MCF 10A (cell line): Measurements from ENCODE around the gene MGAT4A. TPM values are rescaled to one million over a fixed set of nuclear protein-coding genes. Genes with fewer than 3 reads are reported as not detected.

Experiments
- BruUV-seq: library from RNA; stranded (reverse); fragments of 400-500 nt; replicated peaks from 2 replicates; lab custom pipeline; 2021; lab: Mats Ljungman, UMichigan
- CTCF ChIA-PET: fragments of 300-600 bp; sonication (Branson Sonifier 250); formaldehyde crosslinking; extraction: SDS; loops from one replicate; lab custom pipeline; 2021; ENCODE audit warnings: antibody characterized with exemption, inconsistent platforms; lab: Yijun Ruan, JAX
- POLR2A ChIA-PET: fragments of 300-600, 350-650 bp; sonication (Branson Sonifier 250); formaldehyde crosslinking; extraction: SDS; loops from one replicate; lab custom pipeline; 2020; ENCODE audit warnings: antibody characterized with exemption, inconsistent platforms; lab: Yijun Ruan, JAX
- DNase-seq: peaks from one replicate; pipeline ENCODE4 v3.0.0-alpha.2; 2018; ENCODE audit not compliant: unreplicated experiment
- H3K27ac Mint-ChIP-seq: one replicate; pipeline ENCODE4 v1.8.0; 2022; ENCODE audit warnings: mild to moderate bottlenecking, low read depth, mixed read lengths; ENCODE audit not compliant: unreplicated experiment
- H3K27me3 Mint-ChIP-seq: one replicate; pipeline ENCODE4 v1.8.0; 2022; ENCODE audit warnings: mixed read lengths; ENCODE audit not compliant: insufficient read depth, unreplicated experiment
- H3K36me3 Mint-ChIP-seq: one replicate; pipeline ENCODE4 v1.8.0; 2022; ENCODE audit warnings: mild to moderate bottlenecking, moderate library complexity, mixed read lengths; ENCODE audit not compliant: insufficient read depth, unreplicated experiment
- H3K4me1 Mint-ChIP-seq: one replicate; pipeline ENCODE4 v1.8.0; 2022; ENCODE audit warnings: mixed read lengths; ENCODE audit not compliant: insufficient read depth, unreplicated experiment
- H3K4me3 Mint-ChIP-seq: one replicate; pipeline ENCODE4 v1.8.0; 2022; ENCODE audit warnings: mild to moderate bottlenecking, moderate library complexity, mixed read lengths; ENCODE audit not compliant: unreplicated experiment
- H3K9me3 Mint-ChIP-seq: one replicate; pipeline ENCODE4 v1.8.0; 2022; ENCODE audit warnings: mixed read lengths; ENCODE audit not compliant: unreplicated experiment
- intact Hi-C: fragments of 100-400 bp; cut with micrococcal nuclease; formaldehyde crosslinking; loops from 2 replicates; pipeline ENCODE4 v1.14.1; 2022
- total RNA-seq: library from RNA; stranded (reverse); gene quantifications from 2 replicates; pipeline ENCODE4 v1.2.3, GENCODE V29; 2022
- TF ChIP-seq, protein P1 (sequence below): fragments of 200-600 bp; IDR thresholded peaks from one replicate; pipeline ENCODE4 v1.8.0; 2022; ENCODE audit warnings: antibody characterized with exemption, mild to moderate bottlenecking; ENCODE audit not compliant: unreplicated experiment

The MGAT4A gene
- total RNA-seq, 1 experiment from 2014 or later, result 3.7 TPM

- H3K27me3 Mint-ChIP-seq, result no peaks in the 10 kb centered on the region
- H3K36me3 Mint-ChIP-seq, result no peaks in the 10 kb centered on the region
- TF ChIP-seq, protein P1, sequence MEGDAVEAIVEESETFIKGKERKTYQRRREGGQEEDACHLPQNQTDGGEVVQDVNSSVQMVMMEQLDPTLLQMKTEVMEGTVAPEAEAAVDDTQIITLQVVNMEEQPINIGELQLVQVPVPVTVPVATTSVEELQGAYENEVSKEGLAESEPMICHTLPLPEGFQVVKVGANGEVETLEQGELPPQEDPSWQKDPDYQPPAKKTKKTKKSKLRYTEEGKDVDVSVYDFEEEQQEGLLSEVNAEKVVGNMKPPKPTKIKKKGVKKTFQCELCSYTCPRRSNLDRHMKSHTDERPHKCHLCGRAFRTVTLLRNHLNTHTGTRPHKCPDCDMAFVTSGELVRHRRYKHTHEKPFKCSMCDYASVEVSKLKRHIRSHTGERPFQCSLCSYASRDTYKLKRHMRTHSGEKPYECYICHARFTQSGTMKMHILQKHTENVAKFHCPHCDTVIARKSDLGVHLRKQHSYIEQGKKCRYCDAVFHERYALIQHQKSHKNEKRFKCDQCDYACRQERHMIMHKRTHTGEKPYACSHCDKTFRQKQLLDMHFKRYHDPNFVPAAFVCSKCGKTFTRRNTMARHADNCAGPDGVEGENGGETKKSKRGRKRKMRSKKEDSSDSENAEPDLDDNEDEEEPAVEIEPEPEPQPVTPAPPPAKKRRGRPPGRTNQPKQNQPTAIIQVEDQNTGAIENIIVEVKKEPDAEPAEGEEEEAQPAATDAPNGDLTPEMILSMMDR, result no peak
- ChIA-PET CTCF (no interaction called here), POLR2A (no interaction called here)
- no peak overlapping the region for H3K4me3 Mint-ChIP-seq
- H3K4me1 Mint-ChIP-seq, result peaks cover 8% of the 10 kb centered on the region
- intact Hi-C loops, result no loop called here
- BruUV-seq, result no TSS peak
- H3K27ac Mint-ChIP-seq, result no peak overlapping the region
- no peaks in the 10 kb centered on the region for H3K9me3 Mint-ChIP-seq
- no peak for DNase-seq
Measured at GRCh38 chr2:98751748-98752147, 20.8 kb upstream of the MGAT4A start.

DNA sequence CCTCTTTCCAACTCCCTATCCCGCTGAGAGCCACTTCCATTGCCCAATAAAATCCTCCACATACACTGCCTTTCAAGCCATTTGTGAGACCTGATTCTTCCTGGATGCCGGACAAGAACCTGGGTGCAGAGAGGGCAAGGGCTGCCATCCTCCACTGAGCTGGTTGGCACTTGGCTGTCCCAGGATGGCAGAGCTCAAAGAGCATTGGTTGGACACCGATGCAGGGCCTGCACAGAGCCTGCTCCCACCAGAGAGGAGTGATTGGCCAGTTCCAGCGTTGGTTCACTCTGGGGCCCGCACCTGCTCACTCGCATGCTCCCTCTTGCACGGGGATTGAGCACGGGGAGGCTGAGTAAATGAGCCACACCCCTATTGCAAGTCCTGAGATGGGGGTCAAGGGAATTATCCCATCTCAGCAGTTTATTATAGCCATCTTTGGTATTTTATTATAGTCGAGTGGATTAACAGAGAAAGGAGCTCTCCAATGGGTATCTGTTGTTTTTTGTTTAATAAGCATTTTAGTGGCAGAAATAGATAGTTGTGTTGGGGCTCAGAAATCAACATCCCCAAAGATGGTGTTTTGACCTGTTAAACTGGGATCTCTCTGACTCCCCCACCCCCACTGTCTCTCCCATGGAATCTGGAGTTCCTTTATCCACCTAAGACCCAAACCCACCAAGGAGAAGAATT, 19.8 kb upstream of the MGAT4A start:
- TF ChIP-seq, protein P1, result no peak
- no TSS peak for BruUV-seq
- intact Hi-C loops, result no loop called here
- H3K9me3 Mint-ChIP-seq, result no peaks in the 10 kb centered on the region
- H3K4me1 Mint-ChIP-seq, result peaks cover 8% of the 10 kb centered on the region
- H3K4me3 Mint-ChIP-seq, result no peak overlapping the region
- ChIA-PET POLR2A (no interaction called here), CTCF (interaction anchor here (0.6 kb wide), 1 partner anchor 22 kb away, joined by 3 read pairs; no protein-coding TSS in a partner anchor)
- DNase-seq, result no peak
- H3K27me3 Mint-ChIP-seq, result no peaks in the 10 kb centered on the region
- no peaks in the 10 kb centered on the region for H3K36me3 Mint-ChIP-seq
- no peak overlapping the region for H3K27ac Mint-ChIP-seq

- Mint-ChIP-seq H3K27ac (peak overlapping the region; percentile 46), H3K4me3 (no peak overlapping the region), H3K4me1 (peaks cover 8% of the 10 kb centered on the region), H3K27me3 (no peaks in the 10 kb centered on the region), H3K9me3 (no peaks in the 10 kb centered on the region), H3K36me3 (no peaks in the 10 kb centered on the region)
- intact Hi-C loops, result no loop called here
- no TSS peak for BruUV-seq
- ChIA-PET POLR2A (no interaction called here), CTCF (no interaction called here)
- no peak for DNase-seq
- TF ChIP-seq, protein P1, result no peak
Measured at GRCh38 chr2:98749066-98749450, 18.1 kb upstream of the MGAT4A start.

- peak overlapping the region; percentile 46 for H3K27ac Mint-ChIP-seq
- no peak for DNase-seq
- no peaks in the 10 kb centered on the region for H3K9me3 Mint-ChIP-seq
- H3K36me3 Mint-ChIP-seq, result no peaks in the 10 kb centered on the region
- no peaks in the 10 kb centered on the region for H3K27me3 Mint-ChIP-seq
- H3K4me3 Mint-ChIP-seq, result no peak overlapping the region
- intact Hi-C loops, result no loop called here
- ChIA-PET POLR2A (interaction anchor here (1.0 kb wide), 1 partner anchor 20 kb away, joined by 3 read pairs; no protein-coding TSS in a partner anchor), CTCF (no interaction called here)
- TF ChIP-seq, protein P1, result no peak
- BruUV-seq, result no TSS peak
- H3K4me1 Mint-ChIP-seq, result peaks cover 8% of the 10 kb centered on the region
Measured at GRCh38 chr2:98748292-98749065, 17.5 kb upstream of the MGAT4A start.
